ENCODE data around the gene USH1G.

Gene USH1G

DNA sequence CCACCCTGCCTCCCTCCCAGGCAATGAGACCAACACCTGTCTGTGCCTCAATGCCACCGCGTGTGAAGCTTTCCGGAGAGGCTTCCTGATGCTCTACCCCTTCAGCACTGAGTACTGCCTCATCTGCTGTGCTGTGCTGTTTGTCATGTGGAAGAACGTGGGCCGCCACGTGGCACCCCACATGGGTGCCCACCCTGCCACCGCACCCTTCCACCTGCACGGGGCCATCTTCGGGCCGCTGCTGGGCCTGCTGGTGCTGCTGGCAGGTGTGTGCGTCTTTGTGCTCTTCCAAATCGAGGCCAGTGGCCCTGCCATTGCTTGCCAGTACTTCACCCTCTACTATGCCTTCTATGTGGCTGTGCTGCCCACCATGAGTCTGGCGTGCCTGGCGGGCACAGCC, 23.6 kb upstream of the USH1G start:
- TF ChIP-seq, protein P1, sequence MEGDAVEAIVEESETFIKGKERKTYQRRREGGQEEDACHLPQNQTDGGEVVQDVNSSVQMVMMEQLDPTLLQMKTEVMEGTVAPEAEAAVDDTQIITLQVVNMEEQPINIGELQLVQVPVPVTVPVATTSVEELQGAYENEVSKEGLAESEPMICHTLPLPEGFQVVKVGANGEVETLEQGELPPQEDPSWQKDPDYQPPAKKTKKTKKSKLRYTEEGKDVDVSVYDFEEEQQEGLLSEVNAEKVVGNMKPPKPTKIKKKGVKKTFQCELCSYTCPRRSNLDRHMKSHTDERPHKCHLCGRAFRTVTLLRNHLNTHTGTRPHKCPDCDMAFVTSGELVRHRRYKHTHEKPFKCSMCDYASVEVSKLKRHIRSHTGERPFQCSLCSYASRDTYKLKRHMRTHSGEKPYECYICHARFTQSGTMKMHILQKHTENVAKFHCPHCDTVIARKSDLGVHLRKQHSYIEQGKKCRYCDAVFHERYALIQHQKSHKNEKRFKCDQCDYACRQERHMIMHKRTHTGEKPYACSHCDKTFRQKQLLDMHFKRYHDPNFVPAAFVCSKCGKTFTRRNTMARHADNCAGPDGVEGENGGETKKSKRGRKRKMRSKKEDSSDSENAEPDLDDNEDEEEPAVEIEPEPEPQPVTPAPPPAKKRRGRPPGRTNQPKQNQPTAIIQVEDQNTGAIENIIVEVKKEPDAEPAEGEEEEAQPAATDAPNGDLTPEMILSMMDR (IDR thresholded peaks at IDR 0.05; ENCODE audit: insufficient read depth, low read length, poor library complexity, severe bottlenecking): no peak
- no peak for TF ChIP-seq EZH2phosphoT487 (conservative IDR thresholded peaks at IDR 0.05; ENCODE audit: low read length)
- H3F3A ChIP-seq (ENCODE audit: insufficient read depth): no peaks in the 10 kb centered on the region
- H3K36me3 ChIP-seq (ENCODE audit: low read length): no peaks in the 10 kb centered on the region
- H3K27me3 ChIP-seq (ENCODE audit: low read length): no peaks in the 10 kb centered on the region
- no peak overlapping the region for H2AFZ ChIP-seq (ENCODE audit: low read depth, low read length, severe bottlenecking)
- no peaks in the 10 kb centered on the region for H3K9me2 ChIP-seq (replicated peaks; ENCODE audit: insufficient read depth, low read length)
- H3K79me2 ChIP-seq (ENCODE audit: insufficient read depth, low read length): no peaks in the 10 kb centered on the region
- no peak overlapping the region for H3K4me2 ChIP-seq (ENCODE audit: low read depth, low read length, poor library complexity, severe bottlenecking)
- no peaks in the 10 kb centered on the region for H3K9me3 ChIP-seq (ENCODE audit: insufficient read depth, low read length)
- H4K20me1 ChIP-seq (ENCODE audit: low read depth, low read length): no peaks in the 10 kb centered on the region
- H3K9ac ChIP-seq (ENCODE audit: low read length): no peak overlapping the region
- H3K4me3 ChIP-seq (ENCODE audit: insufficient read depth, low read length, poor library complexity, severe bottlenecking): no peak overlapping the region
- no peak overlapping the region for H3K27ac ChIP-seq (ENCODE audit: low read depth, low read length)

- H3K9ac ChIP-seq (ENCODE audit: low read length): no peak overlapping the region
- no peaks in the 10 kb centered on the region for H3K9me3 ChIP-seq (ENCODE audit: insufficient read depth, low read length)
- H3F3A ChIP-seq (ENCODE audit: insufficient read depth): no peaks in the 10 kb centered on the region
- no peaks in the 10 kb centered on the region for H3K27me3 ChIP-seq (ENCODE audit: low read length)
- no peak overlapping the region for H3K4me3 ChIP-seq (ENCODE audit: insufficient read depth, low read length, poor library complexity, severe bottlenecking)
- H3K79me2 ChIP-seq (ENCODE audit: insufficient read depth, low read length): no peaks in the 10 kb centered on the region
- H3K36me3 ChIP-seq (ENCODE audit: low read length): no peaks in the 10 kb centered on the region
- H3K9me2 ChIP-seq (replicated peaks; ENCODE audit: insufficient read depth, low read length): no peaks in the 10 kb centered on the region
- no peak overlapping the region for H3K27ac ChIP-seq (ENCODE audit: low read depth, low read length)
- no peak overlapping the region for H3K4me2 ChIP-seq (ENCODE audit: low read depth, low read length, poor library complexity, severe bottlenecking)
- no peak overlapping the region for H2AFZ ChIP-seq (ENCODE audit: low read depth, low read length, severe bottlenecking)
- TF ChIP-seq EZH2phosphoT487 (conservative IDR thresholded peaks at IDR 0.05; ENCODE audit: low read length): no peak
- TF ChIP-seq, protein P1 (IDR thresholded peaks at IDR 0.05; ENCODE audit: insufficient read depth, low read length, poor library complexity, severe bottlenecking): no peak
- H4K20me1 ChIP-seq (ENCODE audit: low read depth, low read length): no peaks in the 10 kb centered on the region
Observed at GRCh38 chr17:74945543-74945942, 22.5 kb upstream of the USH1G start.

DNA sequence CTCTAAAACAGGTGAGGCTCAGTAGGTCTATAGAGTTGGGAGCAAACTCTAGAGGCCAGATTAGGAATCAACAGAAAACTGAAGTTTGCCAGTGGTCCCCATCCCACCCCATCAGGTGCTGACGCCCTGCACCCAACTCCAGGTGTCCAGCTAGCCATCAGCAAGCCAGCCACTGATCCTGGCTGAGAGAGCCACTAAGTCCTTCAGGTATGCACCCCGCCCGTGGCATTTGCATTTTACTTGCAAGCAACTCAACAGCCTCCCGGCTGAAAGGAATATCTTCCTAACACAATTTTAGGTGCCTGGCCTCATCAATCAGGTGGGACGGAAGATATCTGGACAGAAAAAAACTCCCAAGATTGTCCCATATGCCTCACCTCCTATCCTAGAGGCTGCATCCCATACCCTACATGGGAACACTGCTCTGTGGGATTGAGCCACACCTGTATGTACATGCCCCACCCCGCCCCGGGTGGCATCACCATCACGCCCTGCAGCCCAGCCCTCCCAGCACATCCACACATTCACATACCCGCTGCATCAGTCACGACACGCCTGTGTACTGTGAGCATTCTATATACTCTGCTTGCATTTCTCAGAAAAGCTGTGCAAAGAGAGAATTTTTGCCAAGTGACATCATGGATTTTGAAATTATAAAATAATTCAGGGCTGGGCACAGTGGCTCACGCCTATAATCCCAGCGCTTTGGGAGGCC, 20.9 kb upstream of the USH1G start:
- TF ChIP-seq, protein P1 (IDR thresholded peaks at IDR 0.05; ENCODE audit: insufficient read depth, low read length, poor library complexity, severe bottlenecking): no peak
- no peak for TF ChIP-seq EZH2phosphoT487 (conservative IDR thresholded peaks at IDR 0.05; ENCODE audit: low read length)
- no peaks in the 10 kb centered on the region for H3K9me2 ChIP-seq (replicated peaks; ENCODE audit: insufficient read depth, low read length)
- no peaks in the 10 kb centered on the region for H3K36me3 ChIP-seq (ENCODE audit: low read length)
- H2AFZ ChIP-seq (ENCODE audit: low read depth, low read length, severe bottlenecking): no peak overlapping the region
- H3K27me3 ChIP-seq (ENCODE audit: low read length): no peaks in the 10 kb centered on the region
- no peak overlapping the region for H3K27ac ChIP-seq (ENCODE audit: low read depth, low read length)
- no peaks in the 10 kb centered on the region for H3K9me3 ChIP-seq (ENCODE audit: insufficient read depth, low read length)
- H3K4me3 ChIP-seq (ENCODE audit: insufficient read depth, low read length, poor library complexity, severe bottlenecking): no peak overlapping the region
- no peaks in the 10 kb centered on the region for H4K20me1 ChIP-seq (ENCODE audit: low read depth, low read length)
- no peak overlapping the region for H3K4me2 ChIP-seq (ENCODE audit: low read depth, low read length, poor library complexity, severe bottlenecking)
- no peak overlapping the region for H3K9ac ChIP-seq (ENCODE audit: low read length)
- no peaks in the 10 kb centered on the region for H3K79me2 ChIP-seq (ENCODE audit: insufficient read depth, low read length)
- H3F3A ChIP-seq (ENCODE audit: insufficient read depth): no peaks in the 10 kb centered on the region
